IMR-90 (cell line): Measurements from ENCODE around the gene GNB1L. TPM values are rescaled to one million over a fixed set of nuclear protein-coding genes. Genes with fewer than 3 reads are reported as not detected.

ENCODE experiments used
- ATAC-seq: fragments of 200-7000 bp; cut with Tn5 transposase; 2 replicates; pipeline ENCODE4 v1.9.1; 2020; ENCODE audit warnings: low read depth, mild to moderate bottlenecking, moderate library complexity
- BruUV-seq: library from RNA; stranded (reverse); fragments of 400-500 nt; replicated peaks from 2 replicates; lab custom pipeline; 2021; lab: Mats Ljungman, UMichigan
- CTCF ChIA-PET: fragments of 300-600 bp; formaldehyde crosslinking; extraction: SDS; loops from one replicate; lab custom pipeline; 2021; ENCODE audit warnings: antibody characterized with exemption; lab: Yijun Ruan, JAX
- POLR2A ChIA-PET: fragments of 300-600 bp; sonication (Branson Sonifier 250); formaldehyde crosslinking; loops from one replicate; lab custom pipeline; 2022; ENCODE audit warnings: antibody characterized with exemption; ENCODE audit not compliant: unreplicated experiment; lab: Charles Lee
- DNase-seq: peaks from one replicate; pipeline ENCODE4 v3.0.0; 2013
- H2AFZ ChIP-seq: replicated peaks from 2 replicates; pipeline ENCODE3; 2013; ENCODE audit warnings: low read length, mild to moderate bottlenecking; ENCODE audit not compliant: poor library complexity
- H2AK5ac ChIP-seq: 2 replicates; pipeline ENCODE4 v1.6.1; 2013; ENCODE audit warnings: low read depth, low read length, inconsistent platforms
- H2AK9ac ChIP-seq: replicated peaks from 2 replicates; pipeline ENCODE3; 2013; ENCODE audit warnings: mild to moderate bottlenecking, low read depth, low read length, moderate library complexity; ENCODE audit not compliant: poor library complexity
- H2BK120ac ChIP-seq: 2 replicates; pipeline ENCODE4 v1.6.1; 2013; ENCODE audit warnings: low read depth, low read length, inconsistent platforms
- H2BK15ac ChIP-seq: 3 replicates; pipeline ENCODE4 v1.6.1; 2013; ENCODE audit warnings: low read depth, low read length, inconsistent platforms
- H2BK20ac ChIP-seq: 2 replicates; pipeline ENCODE4 v1.6.1; 2013; ENCODE audit warnings: low read depth, mild to moderate bottlenecking, inconsistent platforms, low read length, moderate library complexity
- H2BK5ac ChIP-seq: 2 replicates; pipeline ENCODE4 v1.6.1; 2013; ENCODE audit warnings: mild to moderate bottlenecking, low read depth, low read length, inconsistent platforms; ENCODE audit not compliant: poor library complexity, severe bottlenecking
- H3K14ac ChIP-seq: replicated peaks from 2 replicates; pipeline ENCODE4 v1.6.1; 2013; ENCODE audit warnings: low read depth, low read length, inconsistent platforms
- H3K18ac ChIP-seq: 2 replicates; pipeline ENCODE4 v1.6.1; 2013; ENCODE audit warnings: low read depth, low read length, control low read depth
- H3K23ac ChIP-seq: 2 replicates; pipeline ENCODE4 v1.6.1; 2013; ENCODE audit warnings: low read depth, low read length, inconsistent platforms
- H3K27ac ChIP-seq: 2 replicates; pipeline ENCODE4 v1.5.1; 2013; ENCODE audit warnings: mild to moderate bottlenecking, control low read depth, low read length; ENCODE audit not compliant: insufficient read depth
- H3K27me3 ChIP-seq: 2 replicates; pipeline ENCODE4 v1.6.1; 2013; ENCODE audit warnings: low read length; ENCODE audit not compliant: control insufficient read depth, insufficient read depth
- H3K36me3 ChIP-seq: 2 replicates; pipeline ENCODE4 v1.6.1; 2013; ENCODE audit warnings: low read length, mixed read lengths; ENCODE audit not compliant: control insufficient read depth, insufficient read depth
- H3K4ac ChIP-seq: 2 replicates; pipeline ENCODE4 v1.6.1; 2013; ENCODE audit warnings: low read depth, low read length, inconsistent platforms
- H3K4me1 ChIP-seq: 2 replicates; pipeline ENCODE4 v1.6.1; 2013; ENCODE audit warnings: low read length, mixed read lengths; ENCODE audit not compliant: control insufficient read depth, insufficient read depth
- H3K4me2 ChIP-seq: 2 replicates; pipeline ENCODE4 v1.6.1; 2013; ENCODE audit warnings: low read depth, mild to moderate bottlenecking, control low read depth, low read length, moderate library complexity
- H3K4me3 ChIP-seq: 2 replicates; pipeline ENCODE4 v1.5.1; 2013; ENCODE audit warnings: low read depth, mild to moderate bottlenecking, control low read depth, low read length, moderate library complexity; ENCODE audit not compliant: insufficient read depth
- H3K56ac ChIP-seq: 2 replicates; pipeline ENCODE4 v1.6.1; 2013; ENCODE audit warnings: low read length, inconsistent platforms; ENCODE audit not compliant: insufficient read depth; ENCODE audit errors: extremely low read depth
- H3K79me1 ChIP-seq, 2 experiments: 2 replicates each; pipeline ENCODE4 v1.6.1; 2013; ENCODE audit warnings: low read length in 2 of 2, inconsistent platforms in 1 of 2, low read depth in 1 of 2
- H3K9ac ChIP-seq: 2 replicates; pipeline ENCODE4 v1.6.1; 2013; ENCODE audit warnings: low read depth, low read length, control low read depth
- H3K9me1 ChIP-seq: 2 replicates; pipeline ENCODE4 v1.6.1; 2013; ENCODE audit warnings: low read length, inconsistent platforms; ENCODE audit not compliant: insufficient read depth
- H3K9me3 ChIP-seq: 2 replicates; pipeline ENCODE4 v1.6.1; 2013; ENCODE audit warnings: low read length; ENCODE audit not compliant: control insufficient read depth, insufficient read depth
- H4K20me1 ChIP-seq: 2 replicates; pipeline ENCODE4 v1.6.1; 2013; ENCODE audit warnings: low read length, inconsistent platforms; ENCODE audit not compliant: insufficient read depth
- H4K5ac ChIP-seq: 2 replicates; pipeline ENCODE4 v1.6.1; 2013; ENCODE audit warnings: mild to moderate bottlenecking, low read depth, low read length, control low read depth
- H4K8ac ChIP-seq, 2 experiments: 2 replicates each; pipeline ENCODE4 v1.6.1; 2013; ENCODE audit warnings: low read depth in 2 of 2, low read length in 2 of 2, control low read depth in 1 of 2, inconsistent platforms in 1 of 2
- H4K91ac ChIP-seq: 2 replicates; pipeline ENCODE4 v1.6.1; 2013; ENCODE audit warnings: low read depth, low read length, inconsistent platforms; ENCODE audit not compliant: insufficient read depth
- BHLHE40 ChIP-seq: fragments of 150-350 bp; IDR thresholded peaks from 2 replicates; pipeline ENCODE4 v1.6.1; 2016; ENCODE audit warnings: mild to moderate bottlenecking, low read depth, low read length
- CHD1 ChIP-seq: IDR thresholded peaks from 2 replicates; pipeline ENCODE4 v1.6.1; 2012; ENCODE audit warnings: low read depth, low read length, improper control_type of control experiment
- CTCF ChIP-seq: conservative IDR thresholded peaks from 2 replicates; pipeline ENCODE4 v1.5.1; 2012; ENCODE audit warnings: mild to moderate bottlenecking, low read depth, low read length, improper control_type of control experiment
- ELK1 ChIP-seq: fragments of 150-350 bp; IDR thresholded peaks from 2 replicates; pipeline ENCODE4 v1.6.1; 2016; ENCODE audit warnings: low read depth, mild to moderate bottlenecking, low read length, moderate library complexity, borderline replicate concordance
- MAFK ChIP-seq: IDR thresholded peaks from 2 replicates; pipeline ENCODE4 v1.6.1; 2012; ENCODE audit warnings: low read depth, low read length, improper control_type of control experiment
- NFE2L2 ChIP-seq: fragments of 150-350 bp; IDR thresholded peaks from 2 replicates; pipeline ENCODE4 v1.6.1; 2016; ENCODE audit warnings: low read depth, mild to moderate bottlenecking, low read length
- RFX5 ChIP-seq: IDR thresholded peaks from 2 replicates; pipeline ENCODE4 v1.8.0; 2012; ENCODE audit warnings: low read depth, mild to moderate bottlenecking, low read length, moderate library complexity
- SMC3 ChIP-seq: fragments of 150-350 bp; IDR thresholded peaks from 2 replicates; pipeline ENCODE4 v1.6.1; 2016; ENCODE audit warnings: low read depth, mild to moderate bottlenecking, antibody characterized with exemption, low read length, moderate library complexity
- WGBS, 2 experiments: methylation state at CpG; one replicate each; pipeline versions ENCODE4 v1.1.5 to v1.1.7; 2013; ENCODE audit warnings: missing lambda C conversion rate in 2 of 2; ENCODE audit not compliant: insufficient read length in 1 of 2; ENCODE audit errors: extremely low coverage in 2 of 2; 5-methylcytosine and 5-hydroxymethylcytosine counted together
- dilution Hi-C: fragments of 300-500 bp; cut with HindIII; formaldehyde crosslinking; loops from one replicate; pipeline ENCODE4 v1.14.3; 2018; ENCODE audit warnings: low sequenced_read_pairs; ENCODE audit not compliant: unreplicated experiment
- in situ Hi-C: fragments of 300-500 bp; cut with MboI; formaldehyde crosslinking; loops from 3 replicates; pipeline ENCODE4 v1.14.3; 2019; ENCODE audit warnings: low sequenced_read_pairs, inconsistent platforms, mixed read lengths
- intact Hi-C: fragments of 100-400 bp; cut with micrococcal nuclease; formaldehyde crosslinking; loops from 2 replicates; pipeline ENCODE4 v1.10.0; 2022
- polyA plus RNA-seq, 3 experiments: library from polyadenylated mRNA; depleted of rRNA; stranded (reverse); fragments of >200 nt; gene quantifications; 2 replicates each; pipeline ENCODE4 v1.2.3, GENCODE V29; 2012; ENCODE audit warnings: low replicate concordance in 1 of 3
- total RNA-seq: library from RNA; depleted of rRNA; stranded (reverse); fragments of >200 nt; gene quantifications from 2 replicates; pipeline ENCODE4 v1.2.3, GENCODE V29; 2012

GNB1L gene
- total and polyA plus RNA-seq, 2 of the 4 experiments (the other 2 are of a cell fraction) = 2.5 to 4.4 TPM

DNA sequence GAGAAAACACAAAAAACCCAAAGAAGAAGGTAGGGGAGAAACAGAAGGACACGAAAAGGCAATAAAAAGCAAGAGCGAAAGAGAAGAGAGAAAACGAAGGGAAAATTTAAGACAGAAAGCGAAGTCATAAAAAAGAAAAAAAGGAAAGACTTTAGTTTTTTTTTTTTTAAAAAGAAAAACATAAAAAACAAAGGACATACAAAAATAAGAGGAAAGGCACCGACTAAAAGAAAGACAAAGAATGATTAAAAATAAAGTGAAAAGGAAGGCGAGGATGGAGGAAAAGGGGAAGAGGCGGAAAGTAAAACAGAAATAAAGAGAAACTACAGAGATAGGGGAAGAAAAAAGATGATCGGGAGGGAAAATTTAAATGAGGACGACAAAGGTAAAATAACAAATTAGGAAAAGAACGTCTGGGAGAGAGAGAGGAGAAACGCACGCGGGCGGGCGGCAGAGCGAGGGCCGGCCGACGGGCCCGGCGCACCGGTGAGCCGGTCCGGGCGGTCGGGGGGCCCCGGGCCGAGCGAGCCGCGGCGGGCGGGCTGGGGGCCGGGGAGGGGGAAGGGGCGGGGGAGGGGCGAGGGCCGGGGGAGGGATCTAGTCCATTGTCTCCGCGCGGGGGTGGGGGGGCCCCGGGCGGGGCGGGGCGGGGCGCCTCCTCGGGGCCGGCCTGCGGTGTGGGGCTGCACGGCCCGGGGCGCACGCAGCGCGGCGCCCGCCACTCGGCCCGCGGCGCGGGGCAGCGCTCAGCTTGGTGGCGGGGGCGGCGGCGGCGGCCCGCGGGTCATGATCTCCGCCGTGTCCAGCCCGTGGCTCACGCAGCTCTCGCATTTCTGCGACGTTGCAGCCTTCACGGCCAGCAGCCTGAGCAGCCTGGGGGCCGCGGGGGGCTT, 94.4 kb downstream of the GNB1L start, which contains the start of gene TBX1:
Gene TBX1 (plus strand): TSS at position 721 of the 893 bp plus-strand sequence. CDS start 66 bp downstream, at position 787.
- BruUV-seq = no TSS peak
- H4K8ac ChIP-seq = no peak within 1 kb of the TSS
- TF ChIP-seq SMC3 (no peak), ELK1 (no peak), MAFK (no peak), BHLHE40 (no peak), CTCF (no peak), CHD1 (no peak), RFX5 (no peak), NFE2L2 (no peak)
- ATAC-seq (peak; percentile 22), DNase-seq (no peak)
- H4K5ac ChIP-seq = no peak within 1 kb of the TSS
- no peak within 1 kb of the TSS for H2BK120ac ChIP-seq
- H2BK15ac ChIP-seq = no peak within 1 kb of the TSS
- H3K27ac ChIP-seq = no peak within 1 kb of the TSS
- H3K4me3 ChIP-seq = peak within 1 kb of the TSS; percentile 9; the same call in 1 of the 2 replicates
- peak within 1 kb of the TSS; percentile 63 for H3K4me2 ChIP-seq
- no peaks in the 10 kb centered on the region for H3K36me3 ChIP-seq
- intact Hi-C loops (no loop called here), dilution Hi-C loops (no loop called here), in situ Hi-C loops (no loop called here)
- no peak within 1 kb of the TSS for H2AK9ac ChIP-seq
- no peaks in the 10 kb centered on the region for H3K9me1 ChIP-seq
- H2AFZ ChIP-seq = peak within 1 kb of the TSS; percentile 67
- H3K27me3 ChIP-seq = peaks cover 93% of the 10 kb centered on the region
- H3K14ac ChIP-seq = no peak within 1 kb of the TSS
- 3 to 100% methylated on average over 1 to 18 of the region's 79 CpGs for WGBS, 2 experiments
- H3K4me1 ChIP-seq = peaks cover 4% of the 10 kb centered on the region; the same call in 1 of the 2 replicates
- H4K20me1 ChIP-seq = peaks cover 6% of the 10 kb centered on the region; the same call in 1 of the 2 replicates
- no peak within 1 kb of the TSS for H2BK20ac ChIP-seq
- no peak within 1 kb of the TSS for H3K18ac ChIP-seq
- H3K23ac ChIP-seq = no peak within 1 kb of the TSS
- H3K9me3 ChIP-seq = peaks cover 4% of the 10 kb centered on the region; the same call in 1 of the 2 replicates
- ChIA-PET POLR2A (no interaction called here), CTCF (interaction anchor here (1.3 kb wide), 1 partner anchor 30 kb away, joined by 4 read pairs; no protein-coding TSS in a partner anchor)
- H2AK5ac ChIP-seq = no peak within 1 kb of the TSS
- H3K79me1 ChIP-seq = no peaks in the 10 kb centered on the region
- H3K56ac ChIP-seq = no peak within 1 kb of the TSS
- no peak within 1 kb of the TSS for H3K4ac ChIP-seq
- no peak within 1 kb of the TSS for H2BK5ac ChIP-seq
- H3K9ac ChIP-seq = no peak within 1 kb of the TSS
- H4K91ac ChIP-seq = no peak within 1 kb of the TSS
